ENCODE measurements around the gene B3GALT5.

GRCh38 chr21:39666681-39667315 is 54.1 kb downstream of the B3GALT5 start:
- no peak for TF ChIP-seq CTCF (IDR thresholded peaks at IDR 0.05; ENCODE audit: insufficient read depth, low read depth, low read length)
- TF ChIP-seq EZH2 (IDR thresholded peaks at IDR 0.05; ENCODE audit: insufficient read depth, low read length) = no peak
